SKM-1 treated with dmso at 0.1 percent for 144 hours (cell line): ENCODE results near the gene AIFM1.
"Not testable (repeated sequence)": the region's sequence is repeated elsewhere in the genome, so short reads cannot be mapped to it uniquely, and the experiment has no call there.

Experiments
- DNase-seq: peaks from one replicate; lab custom pipeline; 2025; ENCODE audit not compliant: unreplicated experiment; lab: John Stamatoyannopoulos, UW

AIFM1 gene

GRCh38 chrX:130120746-130121504 lies 44.7 kb downstream of the AIFM1 start:
- DNase-seq: peak; percentile 37

DNA sequence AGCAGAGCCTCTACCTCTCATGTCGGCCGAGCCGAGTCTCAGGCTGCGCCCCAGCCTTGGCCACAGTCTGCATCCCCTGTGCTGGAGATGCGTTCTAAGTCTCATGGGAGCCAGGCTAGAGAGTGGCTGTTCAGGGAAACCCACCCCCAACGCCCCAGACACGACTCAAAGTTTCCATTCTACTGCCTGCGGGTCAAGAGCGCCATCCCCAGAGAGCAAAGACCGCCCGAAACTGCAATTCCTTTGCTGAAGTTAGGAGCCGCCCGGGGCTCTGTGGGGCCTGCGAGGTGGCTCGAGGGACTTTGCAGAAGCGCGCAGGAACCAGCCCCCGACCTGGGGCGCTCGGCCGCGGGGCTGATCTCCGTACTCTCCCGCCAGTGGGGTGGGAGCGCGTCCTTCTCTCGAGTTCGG lies 45.3 kb downstream of the AIFM1 start:
- no peak for DNase-seq

DNA sequence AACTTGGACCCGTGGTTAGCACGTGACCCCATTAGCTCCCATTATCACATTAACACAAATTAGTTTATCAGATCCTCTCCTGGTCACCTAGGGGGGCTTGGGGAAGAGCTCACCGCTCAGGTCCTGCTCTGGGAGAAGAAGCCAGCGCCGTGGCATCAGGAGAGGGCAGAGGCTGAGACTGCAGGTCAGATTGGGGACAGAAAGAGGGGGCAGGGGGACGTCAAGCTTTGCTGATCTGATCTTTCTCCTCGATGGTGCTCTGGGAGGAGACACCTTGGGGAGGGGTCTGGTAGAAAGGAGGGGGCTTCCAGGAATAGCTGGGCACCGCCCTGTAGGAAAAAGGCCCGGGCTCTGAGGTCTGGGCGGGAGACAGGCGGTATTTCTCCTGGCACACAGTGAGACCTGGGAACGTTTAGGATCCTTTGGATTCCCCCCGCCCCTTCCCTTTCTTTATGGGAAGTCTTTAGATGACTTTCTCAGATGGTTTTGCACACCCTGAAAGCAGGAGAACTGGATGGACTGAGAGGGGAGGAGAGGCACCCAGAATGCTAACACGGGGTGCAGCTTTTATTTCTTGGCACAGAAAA lies 46.2 kb downstream of the AIFM1 start:
- DNase-seq: no peak

DNA sequence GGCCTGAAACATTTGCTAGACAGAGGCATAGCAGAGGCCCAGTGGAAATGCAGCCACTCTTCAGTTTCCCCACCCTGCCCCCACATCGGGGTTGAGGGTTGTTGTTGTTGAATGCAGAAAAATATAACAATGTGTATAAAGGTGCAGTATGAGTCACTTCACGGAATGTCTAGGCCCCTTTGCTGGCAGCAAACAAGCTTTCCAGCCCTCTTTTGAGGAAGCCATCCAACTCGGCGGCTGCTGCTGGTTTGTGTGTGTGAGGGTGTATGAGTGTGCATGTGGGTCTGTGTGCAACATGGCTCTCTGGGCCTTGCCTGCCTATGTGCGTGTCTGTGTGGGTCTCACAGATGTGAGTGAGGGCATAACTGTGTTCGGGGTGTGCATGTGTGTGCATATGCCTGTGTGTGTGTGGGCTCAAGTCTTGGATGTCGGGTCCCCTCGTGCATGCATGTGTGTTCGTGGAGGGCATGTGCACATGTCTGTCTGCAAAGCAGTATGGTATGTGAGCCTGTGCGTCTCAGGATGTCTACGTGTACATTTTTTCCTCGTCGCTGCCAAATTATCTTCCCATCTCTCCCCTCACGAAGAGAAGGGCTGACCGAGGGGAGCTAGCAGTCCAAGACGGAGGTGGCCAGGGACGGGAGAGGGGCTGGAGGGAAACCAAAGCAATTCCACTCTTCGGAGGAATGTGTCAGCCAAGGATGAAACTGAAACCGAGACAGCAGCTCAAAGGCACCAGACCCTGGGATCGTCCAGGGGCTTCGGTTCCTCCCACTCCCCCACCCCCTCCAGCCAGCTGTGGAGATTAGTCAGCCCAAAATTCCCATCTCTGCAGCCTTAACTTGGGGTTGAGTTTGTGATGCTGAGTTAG lies 47.0 kb downstream of the AIFM1 start:
- DNase-seq: no peak

DNA sequence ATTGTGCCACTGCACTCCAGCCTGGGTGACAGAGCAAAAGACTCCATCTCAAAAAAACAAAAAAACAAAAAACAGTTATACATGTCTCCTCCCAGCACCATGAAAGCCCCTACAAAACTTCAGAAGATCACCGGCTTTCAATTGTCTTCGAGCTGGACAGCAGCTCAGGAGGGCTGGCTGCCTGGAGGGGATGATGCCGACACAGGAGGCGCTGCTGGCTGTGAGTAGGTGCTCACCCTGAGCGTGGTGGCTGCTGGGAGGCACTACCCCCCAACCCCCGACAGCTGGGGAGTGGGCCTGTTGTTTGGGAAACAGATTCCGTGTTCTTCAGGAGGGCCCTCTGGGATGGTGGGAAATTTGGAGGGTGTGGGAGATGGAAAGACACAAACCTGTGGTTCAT lies 48.5 kb downstream of the AIFM1 start:
- no peak for DNase-seq

GRCh38 chrX:130115119-130115885 lies 50.3 kb downstream of the AIFM1 start:
- not testable (repeated sequence) for DNase-seq

DNA sequence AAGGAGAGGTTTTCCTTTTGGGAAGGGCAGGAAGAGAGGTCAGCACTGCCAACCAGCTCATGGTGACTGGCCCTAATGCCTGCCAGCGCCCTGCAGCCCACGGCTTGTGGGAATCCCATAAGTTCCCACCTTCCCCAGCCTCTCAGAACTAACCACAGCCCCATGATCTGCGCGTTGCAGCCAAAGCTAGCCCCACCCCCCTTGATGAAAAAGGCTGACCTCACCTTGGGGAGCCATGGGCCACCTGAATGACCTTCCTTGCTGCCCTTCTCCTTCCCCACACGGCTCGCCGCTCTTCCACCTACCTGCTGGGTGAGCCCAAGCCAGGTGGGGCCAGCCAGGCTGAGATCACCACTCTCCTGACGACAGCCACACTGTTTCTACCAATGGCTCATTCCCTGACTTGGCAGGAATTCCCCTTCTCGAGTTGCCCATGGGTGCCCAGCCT lies 51.5 kb downstream of the AIFM1 start:
- no peak for DNase-seq

DNA sequence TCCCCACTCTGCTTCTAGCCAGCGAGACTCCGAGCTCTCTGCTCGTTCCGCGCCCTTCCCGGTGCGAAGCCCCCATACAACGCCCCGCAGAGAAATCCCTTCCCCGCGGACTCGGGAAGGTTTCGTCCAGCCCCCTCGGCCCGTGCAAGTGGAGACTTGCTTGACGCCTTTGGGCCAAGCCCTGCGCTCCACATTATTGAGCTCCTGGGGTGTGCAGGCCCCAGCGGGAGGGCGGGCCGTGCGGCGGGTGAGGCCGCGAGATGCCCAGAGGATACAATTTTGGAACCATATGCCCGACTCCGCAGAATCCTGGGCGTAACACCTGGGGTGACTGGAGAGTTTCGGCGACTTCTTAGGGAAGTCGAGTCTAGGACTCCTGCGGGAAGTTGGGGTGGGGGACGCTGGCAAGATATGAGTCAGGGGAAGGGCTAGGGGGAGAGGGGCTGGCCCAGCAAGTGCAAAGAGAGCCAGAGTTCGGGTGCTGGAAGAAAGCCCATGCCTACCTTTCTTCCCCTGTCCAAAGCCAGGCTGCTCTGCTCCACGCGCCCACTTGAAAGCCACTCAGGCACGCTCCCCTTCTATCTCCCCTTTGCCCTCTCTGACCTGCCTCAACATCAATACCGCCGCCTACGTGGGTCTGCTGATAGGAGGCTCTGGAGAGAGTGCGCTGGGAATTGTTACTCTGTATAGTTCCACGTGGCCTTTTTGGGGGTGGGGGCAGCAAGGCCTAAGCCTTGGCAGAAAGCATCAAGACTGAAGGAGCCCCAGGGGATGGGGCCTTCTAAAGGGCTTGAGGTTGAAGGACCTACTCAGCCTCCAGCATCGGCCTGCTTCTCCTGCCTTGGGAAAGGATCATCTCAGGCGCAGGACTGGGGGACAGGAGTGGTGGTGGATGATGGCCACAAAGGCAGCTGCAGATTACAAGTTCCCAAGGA lies 54.2 kb downstream of the AIFM1 start:
- no peak for DNase-seq

DNA sequence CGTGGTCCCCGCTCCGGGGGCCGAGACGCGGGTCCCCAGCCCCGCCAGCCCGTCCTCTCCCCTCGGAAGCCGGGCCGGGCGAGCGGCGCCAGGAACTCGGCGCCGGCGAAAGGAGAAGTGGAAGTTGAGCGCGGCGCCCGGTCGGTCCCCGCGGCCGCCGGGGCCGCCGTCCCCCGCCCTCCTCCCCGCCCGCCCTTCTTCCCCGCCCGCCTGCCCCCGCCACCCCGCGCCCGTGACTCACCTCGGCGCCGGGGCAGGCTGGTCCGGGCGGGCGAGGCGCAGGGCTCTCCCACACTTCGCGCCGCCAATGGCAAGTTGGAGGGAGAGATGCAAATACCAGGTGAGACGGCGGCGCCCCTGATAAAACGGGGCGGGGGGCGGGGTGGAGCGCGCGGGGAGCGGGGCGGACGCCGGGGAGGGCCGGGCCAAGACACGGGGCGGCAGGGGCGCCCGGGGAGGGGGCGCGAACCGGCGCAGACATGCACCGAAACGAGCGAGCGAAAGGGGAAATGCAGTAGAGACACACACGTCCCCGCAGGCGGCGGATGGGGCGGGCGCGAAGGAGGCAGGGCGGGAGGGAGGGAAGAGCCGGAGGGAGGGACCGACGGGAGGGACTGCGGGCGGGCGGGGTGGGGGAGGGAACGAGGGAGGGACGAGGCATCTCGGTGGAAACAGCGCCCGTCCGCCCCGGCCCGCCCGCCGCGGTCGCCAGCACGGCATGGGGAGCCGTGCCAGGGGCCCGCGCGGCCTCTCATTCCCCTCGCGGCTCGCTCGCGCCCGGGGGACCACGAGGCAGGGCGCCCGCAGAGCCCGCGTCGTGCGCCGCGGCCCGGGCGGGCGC lies 55.0 kb downstream of the AIFM1 start, which contains the start of gene ELF4:
TSS of gene ELF4 (minus strand) at position 119 of the 841 bp plus-strand sequence. CDS start 29,167 bp downstream, outside the sequence.
- peak; percentile 36 for DNase-seq

- no peak for DNase-seq
Measured at GRCh38 chrX:130109429-130110378, 55.9 kb downstream of the AIFM1 start.

- peak; percentile 24 for DNase-seq
Measured at GRCh38 chrX:130108647-130109428, 56.8 kb downstream of the AIFM1 start.

DNA sequence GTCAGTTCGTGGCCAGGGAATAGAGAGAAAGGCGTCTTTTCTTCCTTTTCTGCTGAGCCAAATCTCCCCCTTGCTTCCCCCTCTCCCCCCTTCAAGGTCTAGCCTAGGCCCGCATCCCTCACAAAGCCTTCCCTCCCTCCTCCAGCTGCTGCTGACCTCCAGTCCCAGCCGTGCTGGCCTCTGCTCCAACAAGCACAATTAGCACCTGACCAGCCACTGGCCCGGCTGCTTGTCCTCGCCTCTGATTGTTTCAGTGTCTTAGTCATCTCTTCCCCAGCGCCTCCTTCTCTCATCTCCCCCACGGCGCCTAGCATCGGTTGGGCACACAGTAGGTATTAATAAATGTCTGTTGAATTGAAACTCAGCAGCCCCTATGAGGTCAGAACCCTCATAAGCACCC lies 59.6 kb downstream of the AIFM1 start:
- DNase-seq: no peak

GRCh38 chrX:130105244-130105643 lies 60.4 kb downstream of the AIFM1 start:
- DNase-seq: no peak

DNA sequence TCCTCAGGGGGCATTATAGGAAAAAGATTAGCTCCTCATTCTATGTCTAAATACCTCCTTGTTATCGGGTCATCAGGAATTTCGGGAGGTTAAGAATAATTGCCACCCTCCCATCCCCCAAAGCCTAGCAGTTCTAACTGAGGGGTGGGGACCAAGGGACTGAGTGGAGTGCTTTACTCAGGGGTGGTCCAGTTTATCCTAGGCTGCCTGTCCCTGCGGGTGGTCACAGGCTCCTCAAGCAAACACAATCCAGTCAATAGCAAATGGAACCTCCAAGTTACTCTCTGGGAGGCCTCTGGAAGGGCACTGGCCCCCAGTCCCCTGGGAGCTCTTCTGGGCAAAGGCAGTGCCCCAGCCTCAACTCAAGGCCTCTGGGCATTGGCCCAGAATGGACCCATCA lies 62.0 kb downstream of the AIFM1 start:
- no peak for DNase-seq

- no peak for DNase-seq
Measured at GRCh38 chrX:130100180-130100579, 65.5 kb downstream of the AIFM1 start.

- no peak for DNase-seq
Measured at GRCh38 chrX:130098210-130098552, 67.5 kb downstream of the AIFM1 start.
